Bone marrow (tissue), 2 donors: ENCODE data around the gene OTOA.
"Not testable (repeated sequence)": the region's sequence is repeated elsewhere in the genome, so short reads cannot be mapped to it uniquely, and the experiment has no call there.

Source experiments
- DNase-seq, 2 donors: peaks; one replicate each; lab custom pipeline; 2025; lab: John Stamatoyannopoulos, UW

The OTOA gene

GRCh38 chr16:21641916-21642315 is 21.9 kb upstream of the OTOA start:
- no peak for DNase-seq

DNA sequence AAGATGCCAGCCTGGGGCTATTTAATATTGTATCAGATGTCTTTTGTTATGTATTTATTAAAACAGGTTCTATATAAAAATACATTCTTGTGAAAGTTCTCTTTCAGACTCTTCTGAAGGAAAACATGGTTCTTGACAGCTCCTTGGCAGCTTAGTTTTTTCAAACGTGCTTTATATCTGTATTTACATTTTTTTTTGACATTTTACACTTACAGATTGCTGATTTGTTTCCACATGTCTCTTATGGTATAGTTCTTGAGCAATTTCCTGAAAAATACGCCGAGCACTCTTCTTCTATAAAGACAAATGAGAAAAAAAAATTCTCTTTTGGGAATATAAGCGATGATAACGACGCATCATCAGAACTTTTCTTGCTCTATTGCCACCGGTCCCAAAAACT is 20.9 kb upstream of the OTOA start:
- DNase-seq, result no peak

- DNase-seq, result no peak
These were observed 20.0 kb upstream of the OTOA start for GRCh38 chr16:21643785-21644184.

DNA sequence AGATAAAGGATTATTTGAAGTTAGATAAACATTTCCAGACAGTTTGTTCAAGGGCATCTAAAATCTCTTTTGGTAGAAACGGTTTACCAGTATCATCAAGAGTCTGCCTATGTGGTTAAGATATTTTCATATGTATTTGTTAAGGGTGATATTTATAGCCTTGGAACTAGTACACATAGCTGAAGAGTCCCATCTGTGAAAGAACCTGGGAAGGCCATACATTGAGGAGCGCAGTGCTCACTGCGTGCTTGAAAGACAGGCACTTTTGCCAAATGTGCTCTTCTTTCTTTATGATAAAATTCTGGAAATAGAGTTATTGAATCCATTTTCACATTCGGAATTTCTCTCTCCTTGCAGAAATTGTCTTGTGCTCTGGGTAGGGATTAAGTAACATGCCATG is 19.1 kb upstream of the OTOA start:
- DNase-seq, result no peak

- DNase-seq, result peak in 1 of 2 donors; percentile 72
These were observed 18.5 kb upstream of the OTOA start for GRCh38 chr16:21645261-21645721.

- DNase-seq, result no peak
These were observed 17.7 kb upstream of the OTOA start for GRCh38 chr16:21646091-21646490.

GRCh38 chr16:21646721-21647561 is 16.8 kb upstream of the OTOA start:
- DNase-seq, result no peak

DNA sequence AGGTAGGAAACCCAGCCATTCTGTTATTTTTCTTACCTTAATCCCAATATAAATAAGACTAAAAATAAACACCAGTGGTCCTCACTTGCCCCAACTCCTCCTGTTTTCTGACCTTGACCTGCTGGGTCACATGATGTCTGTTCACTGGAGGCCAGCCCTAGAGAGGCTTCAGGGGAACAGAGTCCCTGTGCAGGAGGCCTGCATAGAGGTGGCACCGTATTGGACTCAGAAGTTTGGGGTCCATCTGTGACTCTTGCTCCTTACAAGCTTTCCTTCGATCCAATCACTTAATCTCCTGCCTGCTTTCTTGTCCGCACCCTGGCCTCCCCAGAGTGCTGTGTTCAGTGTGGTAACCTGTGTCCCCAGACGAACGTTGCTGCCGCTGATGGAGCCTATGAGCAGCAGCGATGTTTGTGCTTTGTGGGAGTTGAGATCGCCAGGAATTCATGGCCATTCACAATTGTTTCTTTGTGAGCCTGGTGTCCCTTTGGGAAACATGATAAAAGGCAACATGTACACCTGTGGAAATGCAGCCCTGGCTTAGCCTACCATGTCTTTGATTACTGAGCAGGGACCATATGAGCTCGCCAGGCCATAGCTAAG is 16.1 kb upstream of the OTOA start:
- DNase-seq, result no peak

GRCh38 chr16:21649826-21650406 is 13.9 kb upstream of the OTOA start:
- not testable (repeated sequence) for DNase-seq

GRCh38 chr16:21650521-21650920 is 13.2 kb upstream of the OTOA start:
- DNase-seq, result peak in 1 of 2 donors; percentile 45

GRCh38 chr16:21651515-21651914 is 12.3 kb upstream of the OTOA start:
- no peak for DNase-seq

DNA sequence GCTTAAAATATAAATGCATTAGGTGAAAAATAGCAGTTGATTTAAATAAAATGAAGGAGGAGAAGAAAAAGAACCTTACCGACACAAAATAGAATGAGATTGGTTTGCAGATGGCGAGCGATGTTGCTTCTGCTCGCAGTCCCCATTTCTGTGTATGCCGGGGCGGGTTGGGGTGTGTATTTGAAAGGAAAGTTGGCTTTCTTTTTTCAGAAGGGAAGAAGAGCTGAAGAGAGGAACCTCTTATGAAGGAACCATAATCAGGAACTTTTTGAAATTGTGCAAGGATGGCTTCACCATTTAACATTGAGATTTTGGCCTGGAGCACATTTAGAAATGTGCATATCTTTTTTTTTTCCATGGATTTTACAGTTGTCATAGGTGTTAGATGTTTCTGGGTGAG is 11.3 kb upstream of the OTOA start, which contains the start of gene IGSF6:
TSS of gene IGSF6 (minus strand) at position 156 of the 400 bp plus-strand sequence. CDS start at position 146, 10 bp downstream.
- no peak for DNase-seq

DNA sequence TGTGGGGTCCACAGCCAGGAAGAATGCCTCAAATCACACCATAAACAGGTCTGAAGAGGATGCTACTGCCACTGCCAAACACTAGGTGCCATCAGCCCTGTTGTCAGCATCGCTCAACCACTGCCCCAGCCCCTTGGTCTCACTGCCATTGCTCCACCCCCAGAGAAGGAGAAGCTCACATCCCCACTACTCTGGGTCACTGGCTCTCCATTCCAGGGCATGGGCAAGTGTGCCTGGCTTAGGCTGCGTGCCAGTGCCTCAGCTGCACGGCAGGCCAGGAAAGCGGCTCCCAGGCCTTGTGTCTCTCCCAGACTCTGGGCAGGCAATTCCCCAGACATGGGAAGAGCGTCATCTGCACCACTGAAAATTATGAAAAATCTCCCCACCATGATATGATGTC is 10.2 kb upstream of the OTOA start:
- DNase-seq, result no peak

- no peak for DNase-seq
These were observed 9.3 kb upstream of the OTOA start for GRCh38 chr16:21654466-21654865.

DNA sequence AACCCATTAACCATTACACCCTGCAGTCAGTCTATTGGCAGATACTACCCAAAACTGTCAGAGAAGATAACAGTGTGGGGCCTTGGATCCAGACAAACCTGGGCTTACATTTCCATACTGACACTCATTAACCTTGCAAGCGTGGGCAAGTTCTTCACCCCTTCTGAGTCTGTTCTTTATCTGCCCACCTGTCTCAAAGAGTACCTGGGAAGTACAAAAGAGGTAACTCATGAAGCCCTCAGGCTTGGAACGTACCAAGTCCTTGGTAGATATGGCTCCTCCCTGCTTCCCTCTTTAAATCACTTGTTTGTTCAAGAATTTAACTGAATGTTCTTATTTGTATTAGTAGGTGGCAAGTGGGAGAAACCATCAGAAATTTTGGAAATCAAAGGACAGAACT is 8.9 kb upstream of the OTOA start:
- no peak for DNase-seq

- peak in 1 of 2 donors; percentile 66 for DNase-seq
These were observed 6.7 kb upstream of the OTOA start for GRCh38 chr16:21656795-21657768.

- DNase-seq, result no peak
These were observed 4.6 kb upstream of the OTOA start for GRCh38 chr16:21659124-21659523.

DNA sequence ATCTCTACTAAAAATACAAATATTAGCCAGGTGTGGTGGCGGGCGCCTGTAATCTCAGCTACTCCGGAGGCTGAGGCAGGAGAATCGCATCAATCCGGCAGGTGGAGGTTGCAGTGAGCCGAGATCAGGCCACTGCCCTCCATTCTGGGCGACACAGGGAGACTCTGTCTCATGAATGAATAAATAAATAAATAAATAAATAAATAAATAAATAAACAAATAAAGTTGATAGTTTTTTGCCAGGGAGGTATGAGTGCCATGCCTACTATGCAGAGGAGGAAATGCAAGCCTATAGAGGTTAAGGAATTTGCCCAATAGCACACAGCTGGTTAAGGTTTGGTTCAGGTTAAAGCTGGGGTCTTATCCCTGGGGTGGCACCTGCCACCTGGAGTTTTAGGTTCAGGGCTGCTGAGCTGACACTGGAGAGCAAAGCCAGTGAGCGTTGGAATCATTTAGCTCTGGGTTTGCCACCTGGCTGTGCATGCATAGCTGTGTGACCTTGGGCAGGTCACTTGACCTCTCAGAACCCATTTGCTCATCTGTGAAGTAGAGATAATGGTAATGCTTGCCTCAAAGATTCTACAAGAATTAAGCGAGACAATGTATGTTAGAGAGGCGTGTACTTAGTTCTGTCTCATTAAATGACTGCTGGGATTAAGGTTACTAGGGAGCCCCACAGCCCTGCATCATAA is 1.2 kb downstream of the OTOA start:
- no peak for DNase-seq

DNA sequence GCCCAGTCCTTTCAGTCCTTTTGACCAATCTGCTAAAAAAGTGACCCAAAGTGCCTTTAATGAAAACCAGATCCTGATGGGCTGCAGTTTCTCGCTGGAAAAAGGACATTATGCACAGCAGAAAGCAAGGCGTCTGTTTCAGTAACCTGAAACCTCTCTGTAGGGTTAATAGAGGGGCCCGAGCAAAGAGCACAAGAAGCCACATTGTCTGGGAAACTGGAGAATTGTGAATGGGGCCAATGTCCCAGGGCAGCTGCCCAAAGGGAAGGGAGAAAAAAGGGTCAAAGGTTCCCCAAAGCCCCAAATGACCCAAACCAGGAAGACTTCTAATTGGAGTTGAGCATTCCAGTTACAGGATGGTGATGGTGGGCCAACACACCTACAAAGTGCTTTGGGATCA is 3.0 kb downstream of the OTOA start:
- DNase-seq, result no peak

DNA sequence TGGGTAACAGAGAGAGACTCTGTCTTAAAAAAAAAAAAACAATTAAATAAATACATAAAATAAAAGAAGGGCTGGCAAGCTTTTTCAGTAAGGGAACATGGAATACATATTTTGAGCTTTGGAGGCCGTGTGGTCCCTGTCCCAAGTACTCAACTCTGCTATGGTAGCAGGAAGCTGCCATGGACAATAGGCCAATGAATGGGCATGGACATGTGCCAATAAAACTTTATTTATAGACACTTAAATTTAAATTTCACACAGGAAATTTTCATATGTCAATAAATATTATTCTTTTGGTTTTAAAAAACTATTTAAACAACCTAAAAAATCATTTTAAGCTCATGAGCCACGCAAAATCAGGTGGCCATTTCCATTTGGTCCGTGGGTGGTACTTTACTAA is 3.8 kb downstream of the OTOA start:
- DNase-seq, result no peak

DNA sequence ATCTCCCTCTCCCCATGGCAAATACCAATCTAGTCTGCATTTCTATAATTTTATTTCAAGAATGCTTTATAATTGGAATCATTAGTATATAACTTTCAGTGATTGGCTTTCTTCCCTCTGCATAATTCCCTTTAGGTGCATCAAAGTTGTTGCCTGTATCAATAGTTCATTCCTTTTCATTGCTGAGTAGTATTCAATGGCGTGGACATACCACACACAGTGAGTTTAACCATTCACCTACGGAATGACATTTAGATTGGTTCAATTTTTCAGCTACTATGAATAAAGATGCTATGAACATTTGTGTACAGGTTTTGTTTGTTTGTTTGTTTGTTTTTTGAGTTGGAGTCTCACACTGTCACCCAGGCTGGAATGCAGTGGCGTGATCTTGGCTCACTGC is 9.7 kb downstream of the OTOA start:
- DNase-seq, result no peak
